Vagina (tissue), 2 donors: ENCODE data around the gene RAD23A. TPM values are rescaled to one million over a fixed set of nuclear protein-coding genes. Genes with fewer than 3 reads are reported as not detected.

Experiments used
- DNase-seq, 2 donors: peaks; one replicate each; pipeline ENCODE4 v3.0.0-alpha.2; 2017; ENCODE audit errors: extremely low spot score in 2 of 2
- H3K27ac ChIP-seq: fragments of 200-600 bp; sonication (generic); one replicate; pipeline ENCODE4 v1.5.1; 2019
- H3K27me3 ChIP-seq: fragments of 200-600 bp; sonication (generic); one replicate; pipeline ENCODE4 v1.5.1; 2019
- H3K36me3 ChIP-seq, 2 donors: fragments of 200-600 bp; sonication (generic); one replicate each; pipeline ENCODE4 v1.5.1; 2017 to 2019
- H3K4me1 ChIP-seq: fragments of 200-600 bp; sonication (generic); one replicate; pipeline ENCODE4 v1.5.1; 2019
- H3K4me3 ChIP-seq, 2 donors: fragments of 200-600 bp; sonication (generic); 1 replicate in 1 of 2; 2 replicates in 1 of 2; pipeline ENCODE4 v1.5.1; 2016 to 2019
- H3K9me3 ChIP-seq: fragments of 200-600 bp; sonication (generic); one replicate; pipeline ENCODE4 v1.5.1; 2019
- POLR2A ChIP-seq, 2 donors: fragments of 450-650 bp; IDR thresholded peaks; one replicate each; pipeline ENCODE4 v1.6.1; 2017; ENCODE audit warnings: antibody characterized with exemption in 2 of 2, mild to moderate bottlenecking in 2 of 2, moderate library complexity in 2 of 2
- POLR2AphosphoS5 ChIP-seq, 2 donors: sonication (generic); formaldehyde crosslinking; IDR thresholded peaks; one replicate each; pipeline ENCODE4 v1.9.0; 2017; ENCODE audit warnings: antibody characterized with exemption in 2 of 2, mild to moderate bottlenecking in 2 of 2, low read depth in 1 of 2; ENCODE audit not compliant: insufficient read depth in 1 of 2
- intact Hi-C: fragments of 100-400 bp; cut with DNase I; formaldehyde crosslinking; loops from one replicate; pipeline ENCODE4 v1.15.1; 2023
- microRNA-seq: library from miRNA; unstranded; fragments of <30 nt; microRNA quantifications from one replicate; pipeline ENCODE4, GENCODE V29; 2017; ENCODE audit warnings: borderline number of aligned reads, borderline replicate concordance
- small RNA-seq: library from RNA; depleted of rRNA; stranded (forward); fragments of <200 nt; gene quantifications from one replicate; pipeline ENCODE3, GENCODE V24; 2016
- total RNA-seq: library from RNA; depleted of rRNA; stranded (reverse); fragments of >200 nt; gene quantifications from one replicate; pipeline ENCODE4 v1.2.3, GENCODE V29; 2016
- TF ChIP-seq, protein P1 (sequence below), 3 experiments: fragments of 450-650 bp in 2 of 3; fragments of 200-600 bp in 1 of 3; sonication (generic) in 1 of 3; IDR thresholded peaks; one replicate each; pipeline ENCODE4 v1.5.1; 2017 to 2019; ENCODE audit warnings: antibody characterized with exemption in 3 of 3, mild to moderate bottlenecking in 2 of 3, moderate library complexity in 2 of 3

RAD23A gene
- total RNA-seq, 1 donor from 2014 or later = 85.9 TPM

DNA sequence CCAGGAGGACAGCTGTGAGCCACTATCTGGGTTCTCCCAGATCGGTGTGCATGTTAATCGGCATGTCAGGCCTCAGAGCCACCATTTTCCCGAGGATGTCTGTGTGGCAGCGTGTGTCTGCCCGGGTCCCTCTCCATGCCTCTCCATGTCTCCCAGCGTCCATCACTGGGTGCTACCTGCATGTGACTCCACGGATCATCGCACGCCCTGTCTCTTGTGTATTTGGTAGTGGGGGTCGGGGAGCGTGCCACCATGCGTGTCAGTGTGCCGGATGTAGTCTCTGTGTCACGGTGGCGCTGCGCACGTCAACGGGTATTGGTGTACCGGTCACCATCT is 55.5 kb downstream of the RAD23A start:
- H3K27me3 ChIP-seq = no peaks in the 10 kb centered on the region
- peaks cover 0 to 6% of the 10 kb centered on the region in 2 donors for H3K36me3 ChIP-seq
- H3K4me3 ChIP-seq = peak overlapping the region; percentile 33 to 56
- intact Hi-C loops = no loop called here
- DNase-seq = no peak
- H3K4me1 ChIP-seq = peaks cover 90% of the 10 kb centered on the region
- no peaks in the 10 kb centered on the region for H3K9me3 ChIP-seq
- peak overlapping the region; percentile 99 for H3K27ac ChIP-seq
- TF ChIP-seq, protein P1, sequence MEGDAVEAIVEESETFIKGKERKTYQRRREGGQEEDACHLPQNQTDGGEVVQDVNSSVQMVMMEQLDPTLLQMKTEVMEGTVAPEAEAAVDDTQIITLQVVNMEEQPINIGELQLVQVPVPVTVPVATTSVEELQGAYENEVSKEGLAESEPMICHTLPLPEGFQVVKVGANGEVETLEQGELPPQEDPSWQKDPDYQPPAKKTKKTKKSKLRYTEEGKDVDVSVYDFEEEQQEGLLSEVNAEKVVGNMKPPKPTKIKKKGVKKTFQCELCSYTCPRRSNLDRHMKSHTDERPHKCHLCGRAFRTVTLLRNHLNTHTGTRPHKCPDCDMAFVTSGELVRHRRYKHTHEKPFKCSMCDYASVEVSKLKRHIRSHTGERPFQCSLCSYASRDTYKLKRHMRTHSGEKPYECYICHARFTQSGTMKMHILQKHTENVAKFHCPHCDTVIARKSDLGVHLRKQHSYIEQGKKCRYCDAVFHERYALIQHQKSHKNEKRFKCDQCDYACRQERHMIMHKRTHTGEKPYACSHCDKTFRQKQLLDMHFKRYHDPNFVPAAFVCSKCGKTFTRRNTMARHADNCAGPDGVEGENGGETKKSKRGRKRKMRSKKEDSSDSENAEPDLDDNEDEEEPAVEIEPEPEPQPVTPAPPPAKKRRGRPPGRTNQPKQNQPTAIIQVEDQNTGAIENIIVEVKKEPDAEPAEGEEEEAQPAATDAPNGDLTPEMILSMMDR (IDR thresholded peaks at IDR 0.05) = no peak
- TF ChIP-seq POLR2AphosphoS5 (IDR thresholded peaks at IDR 0.05; ENCODE audit: insufficient read depth in 1 of 2, low read depth in 1 of 2) (no peak), POLR2A (IDR thresholded peaks at IDR 0.05) (no peak)

DNA sequence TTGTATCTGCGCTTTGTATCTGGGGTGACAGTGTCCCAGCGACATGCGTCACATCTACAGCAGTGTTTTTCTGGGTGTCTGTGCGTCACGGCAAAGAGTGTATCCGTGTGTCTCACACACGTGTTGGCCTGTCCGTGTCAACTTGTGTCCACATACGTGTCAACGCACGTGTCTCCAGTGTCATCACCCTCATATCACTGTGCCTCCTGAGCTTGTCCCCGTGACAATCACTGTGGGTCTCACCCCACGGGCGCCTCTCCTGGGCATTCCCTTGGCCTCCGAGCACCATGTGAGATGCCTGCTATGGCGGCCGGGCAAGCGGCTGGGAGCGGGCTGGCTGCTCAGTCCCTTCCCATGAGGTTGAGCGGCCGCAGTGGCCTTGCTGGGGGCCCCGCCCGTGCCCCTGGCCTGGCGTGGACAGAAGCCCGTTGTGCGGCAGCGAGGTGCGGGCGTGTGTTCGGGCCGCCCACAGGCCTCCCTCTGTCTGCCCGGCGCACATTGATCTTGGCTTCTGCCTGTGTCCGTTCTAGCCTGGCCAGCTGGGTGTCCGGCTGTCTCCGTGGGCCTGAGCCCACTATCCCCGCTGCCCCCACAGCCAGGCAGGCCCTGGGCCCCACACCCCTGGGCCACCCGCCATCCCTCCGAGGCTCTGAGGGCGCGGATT is 56.0 kb downstream of the RAD23A start:
- Histone ChIP-seq H3K36me3 (peaks cover 0 to 6% of the 10 kb centered on the region in 2 donors), H3K4me1 (peaks cover 95% of the 10 kb centered on the region), H3K27ac (peak overlapping the region; percentile 99), H3K4me3 (peak overlapping the region; percentile 33 to 56), H3K27me3 (no peaks in the 10 kb centered on the region), H3K9me3 (no peaks in the 10 kb centered on the region)
- intact Hi-C loops = no loop called here
- no peak for DNase-seq
- no peak for TF ChIP-seq POLR2A (IDR thresholded peaks at IDR 0.05)
- peak in 1 of 2 donors; percentile 48 for TF ChIP-seq POLR2AphosphoS5 (IDR thresholded peaks at IDR 0.05; ENCODE audit: insufficient read depth in 1 of 2, low read depth in 1 of 2)
- TF ChIP-seq, protein P1 (IDR thresholded peaks at IDR 0.05) = no peak

DNA sequence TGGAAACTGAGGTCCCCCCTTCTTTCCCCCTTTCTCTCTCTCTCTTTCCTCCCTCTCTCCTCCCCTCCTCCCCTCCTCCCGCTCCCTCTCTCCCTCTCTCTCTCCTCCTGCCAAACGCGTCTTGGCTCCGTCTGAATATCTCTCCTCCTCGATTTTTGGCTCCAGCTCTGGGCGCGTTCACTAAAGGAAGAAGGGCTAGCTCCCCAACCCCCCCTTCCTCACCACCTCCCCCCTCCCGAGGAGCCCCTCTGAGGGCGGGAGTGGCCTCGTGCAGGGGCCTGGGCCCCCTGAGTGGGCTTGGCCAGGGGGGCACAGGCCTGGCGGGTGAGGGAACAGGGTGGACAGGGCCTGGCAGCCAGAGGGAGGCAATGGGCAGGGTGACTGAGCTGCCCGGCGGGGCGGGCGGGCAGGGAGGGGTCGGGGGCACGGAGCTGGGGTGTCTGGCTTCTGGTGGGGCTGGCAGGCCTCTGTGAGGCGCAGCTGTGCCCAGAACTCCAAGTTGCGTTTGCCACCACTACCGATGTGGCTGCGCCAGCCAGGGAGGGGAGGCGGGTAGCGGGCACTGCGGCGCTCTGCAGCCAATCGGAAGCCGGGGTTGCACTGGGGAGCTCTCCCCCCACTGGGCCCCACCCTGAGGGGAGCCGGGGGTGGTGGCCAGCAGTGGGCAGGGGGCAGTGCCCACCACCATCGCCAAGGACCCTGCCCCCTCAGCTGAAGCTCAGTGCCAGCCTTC is 56.7 kb downstream of the RAD23A start:
- Histone ChIP-seq H3K4me3 (peak overlapping the region; percentile 33 to 56), H3K27me3 (no peaks in the 10 kb centered on the region), H3K9me3 (no peaks in the 10 kb centered on the region), H3K27ac (peak overlapping the region; percentile 99), H3K36me3 (peaks cover 0 to 6% of the 10 kb centered on the region in 2 donors), H3K4me1 (peaks cover 95% of the 10 kb centered on the region)
- TF ChIP-seq POLR2A (IDR thresholded peaks at IDR 0.05) = no peak
- TF ChIP-seq, protein P1 (IDR thresholded peaks at IDR 0.05) = peak in 1 of 3 experiments; percentile 17
- peak in 1 of 2 donors; percentile 60 for TF ChIP-seq POLR2AphosphoS5 (IDR thresholded peaks at IDR 0.05; ENCODE audit: insufficient read depth in 1 of 2, low read depth in 1 of 2)
- no peak for DNase-seq
- intact Hi-C loops = no loop called here

DNA sequence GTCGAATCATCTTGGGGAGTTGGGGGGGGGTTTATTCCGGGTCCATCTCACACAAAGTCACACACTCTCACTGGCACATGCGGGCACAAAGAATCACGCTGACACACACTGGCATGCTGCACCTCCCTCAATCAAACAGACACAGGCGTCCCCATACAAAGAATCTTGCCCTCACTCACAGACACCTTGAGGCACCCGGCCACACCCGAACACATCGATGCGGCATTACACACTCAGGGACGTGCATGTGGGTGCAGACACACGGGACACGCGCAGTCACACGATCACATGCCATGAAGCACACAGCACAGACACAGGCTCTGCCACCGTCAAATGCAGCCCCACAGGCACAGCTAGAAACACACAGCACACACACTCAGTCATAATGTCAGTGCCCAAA is 57.4 kb downstream of the RAD23A start:
- no peak for DNase-seq
- intact Hi-C loops = no loop called here
- peak overlapping the region; percentile 33 to 56 for H3K4me3 ChIP-seq

More for the DNA sequence above, 57.4 kb downstream of the RAD23A start:
- Histone ChIP-seq H3K27ac (peak overlapping the region; percentile 99), H3K4me1 (peaks cover 95% of the 10 kb centered on the region), H3K27me3 (no peaks in the 10 kb centered on the region), H3K36me3 (peaks cover 0 to 6% of the 10 kb centered on the region in 2 donors), H3K9me3 (no peaks in the 10 kb centered on the region)
- TF ChIP-seq, protein P1 (IDR thresholded peaks at IDR 0.05) = no peak
- TF ChIP-seq POLR2A (IDR thresholded peaks at IDR 0.05) (no peak), POLR2AphosphoS5 (IDR thresholded peaks at IDR 0.05; ENCODE audit: insufficient read depth in 1 of 2, low read depth in 1 of 2) (no peak)

Small RNAs within 50 kb of the gene (microRNA-seq; reads per million reads assigned to microRNA genes)
- gene MIR5695 = not detected
- not detected for gene MIR6515

Small RNAs within 50 kb of the gene (small RNA-seq; reads per million reads assigned to genes)
- gene MIR5695 = not detected
- gene MIR6515 = not detected

Other genes with a start within 250 kb of the RAD23A start
- 5.6 TPM for gene FBXW9, start 249.2 kb upstream of the RAD23A start, total RNA-seq
- 85.7 TPM for gene TNPO2, start 221.9 kb upstream of the RAD23A start, total RNA-seq
- 227 TPM for gene TRIR, start 211.2 kb upstream of the RAD23A start, total RNA-seq
- 59.9 TPM for gene GET3, start 208.4 kb upstream of the RAD23A start, total RNA-seq
- gene BEST2, start 194.1 kb upstream of the RAD23A start, total RNA-seq = 1.2 TPM
- gene HOOK2, start 170.3 kb upstream of the RAD23A start, total RNA-seq = 65.6 TPM
- 1,161 TPM for gene JUNB, start 154.4 kb upstream of the RAD23A start, total RNA-seq
- gene PRDX2, start 144.1 kb upstream of the RAD23A start, total RNA-seq = 190 TPM
- not detected for gene THSD8, start 143.8 kb upstream of the RAD23A start, total RNA-seq
- 10.8 TPM for gene RNASEH2A, start 139.3 kb upstream of the RAD23A start, total RNA-seq
- 8.8 TPM for gene RTBDN, start 111.3 kb upstream of the RAD23A start, total RNA-seq
- 1.2 TPM for gene MAST1, start 107.3 kb upstream of the RAD23A start, total RNA-seq
- 23.6 TPM for gene DNASE2, start 64.4 kb upstream of the RAD23A start, total RNA-seq
- gene KLF1, start 58.7 kb upstream of the RAD23A start, total RNA-seq = not detected
- 23.6 TPM for gene GCDH, start 54.7 kb upstream of the RAD23A start, total RNA-seq
- gene SYCE2, start 26.6 kb upstream of the RAD23A start, total RNA-seq = not detected
- gene FARSA, start 12.2 kb upstream of the RAD23A start, total RNA-seq = 44.2 TPM
- gene CALR, start 7.3 kb upstream of the RAD23A start, total RNA-seq = 303 TPM
- gene GADD45GIP1, start 11.4 kb downstream of the RAD23A start, total RNA-seq = 80.3 TPM
- gene DAND5, start 23.7 kb downstream of the RAD23A start, total RNA-seq = not detected
- gene NFIX, start 49.6 kb downstream of the RAD23A start, total RNA-seq = 81.8 TPM
- gene LYL1, start 157.0 kb downstream of the RAD23A start, total RNA-seq = 11.5 TPM
- 28.0 TPM for gene TRMT1, start 170.9 kb downstream of the RAD23A start, total RNA-seq
- gene NACC1, start 172.4 kb downstream of the RAD23A start, total RNA-seq = 22.6 TPM
- 71.5 TPM for gene STX10, start 204.5 kb downstream of the RAD23A start, total RNA-seq
- gene IER2, start 204.5 kb downstream of the RAD23A start, total RNA-seq = 152 TPM